Stimulated activated CD8-positive, alpha-beta memory T cell treated with anti-CD3 and anti-CD28 coated beads, Interleukin-12 subunit alpha, Interleukin-12 subunit beta, amount 100 ng/mL, for 4 hours (primary cell): ENCODE measurements around the gene BIRC5.
"Not testable (repeated sequence)": the region's sequence is repeated elsewhere in the genome, so short reads cannot be mapped to it uniquely, and the experiment has no call there.

Source experiments
- DNase-seq: peaks from one replicate; pipeline ENCODE4 v3.0.0-alpha.2; 2020; ENCODE audit warnings: low read depth

BIRC5 gene

GRCh38 chr17:78240012-78240655, 26.1 kb downstream of the BIRC5 start:
- DNase-seq = no peak

DNA sequence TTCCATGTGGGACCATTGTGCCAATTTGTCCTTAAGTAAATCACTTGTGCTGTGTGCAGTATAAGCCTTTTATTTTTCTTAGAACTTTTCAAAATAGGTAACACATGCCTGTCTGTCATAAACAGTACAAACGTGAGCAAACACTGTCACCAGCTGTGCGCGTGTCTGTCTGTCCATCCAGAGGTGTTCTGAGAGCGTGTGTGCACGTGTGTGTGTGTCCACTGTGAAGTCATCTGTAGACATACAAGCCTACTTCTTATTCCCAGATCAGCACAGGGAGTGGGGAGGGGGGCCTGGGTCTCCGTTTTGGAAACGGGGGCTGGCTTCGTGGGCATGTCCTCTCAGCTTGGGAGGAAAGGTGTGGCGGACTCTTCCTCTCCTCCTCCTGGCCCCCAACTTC, 26.8 kb downstream of the BIRC5 start:
- DNase-seq = no peak

DNA sequence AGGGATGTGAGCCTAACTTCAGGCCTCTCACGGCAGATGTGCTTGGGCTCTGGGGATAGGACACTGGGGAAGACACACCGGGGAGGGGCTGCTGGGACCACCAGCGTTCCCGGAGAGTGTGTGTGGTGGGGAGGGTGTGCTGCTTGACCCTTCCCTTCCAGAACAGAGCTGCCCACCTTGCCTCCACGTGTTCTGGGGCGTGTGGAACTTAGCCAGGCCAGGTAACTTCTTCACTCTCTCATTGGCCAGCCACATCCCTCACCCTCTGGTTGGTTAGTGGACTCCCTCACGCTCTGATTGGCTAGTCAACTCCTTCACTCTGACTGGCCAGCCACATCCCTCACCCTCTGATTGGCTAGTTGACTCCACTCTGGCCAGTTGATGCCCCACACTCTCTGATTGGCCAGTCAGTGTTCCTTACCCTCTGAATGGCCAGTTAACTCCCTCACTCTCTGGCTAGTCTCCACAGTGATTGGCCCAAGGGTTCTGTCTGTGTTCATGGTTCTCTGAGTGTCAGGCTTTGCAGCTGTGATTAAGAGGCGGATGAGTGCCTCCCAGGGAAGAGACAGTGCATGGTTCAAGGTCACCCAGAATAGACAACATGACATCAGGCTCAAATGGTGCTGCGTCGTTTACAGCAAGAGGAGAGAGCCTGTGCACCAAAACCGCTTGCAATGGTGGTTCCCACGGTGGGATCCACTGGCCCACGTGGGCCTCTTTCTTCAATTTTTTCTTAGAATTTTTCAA, 27.4 kb downstream of the BIRC5 start:
- no peak for DNase-seq

GRCh38 chr17:78242024-78242742, 28.1 kb downstream of the BIRC5 start:
- no peak for DNase-seq

GRCh38 chr17:78247304-78247703, 33.3 kb downstream of the BIRC5 start:
- no peak for DNase-seq

- DNase-seq = no peak
Observed at GRCh38 chr17:78248051-78248914, 34.2 kb downstream of the BIRC5 start.

- DNase-seq = no peak
Observed at GRCh38 chr17:78249074-78249817, 35.2 kb downstream of the BIRC5 start.

DNA sequence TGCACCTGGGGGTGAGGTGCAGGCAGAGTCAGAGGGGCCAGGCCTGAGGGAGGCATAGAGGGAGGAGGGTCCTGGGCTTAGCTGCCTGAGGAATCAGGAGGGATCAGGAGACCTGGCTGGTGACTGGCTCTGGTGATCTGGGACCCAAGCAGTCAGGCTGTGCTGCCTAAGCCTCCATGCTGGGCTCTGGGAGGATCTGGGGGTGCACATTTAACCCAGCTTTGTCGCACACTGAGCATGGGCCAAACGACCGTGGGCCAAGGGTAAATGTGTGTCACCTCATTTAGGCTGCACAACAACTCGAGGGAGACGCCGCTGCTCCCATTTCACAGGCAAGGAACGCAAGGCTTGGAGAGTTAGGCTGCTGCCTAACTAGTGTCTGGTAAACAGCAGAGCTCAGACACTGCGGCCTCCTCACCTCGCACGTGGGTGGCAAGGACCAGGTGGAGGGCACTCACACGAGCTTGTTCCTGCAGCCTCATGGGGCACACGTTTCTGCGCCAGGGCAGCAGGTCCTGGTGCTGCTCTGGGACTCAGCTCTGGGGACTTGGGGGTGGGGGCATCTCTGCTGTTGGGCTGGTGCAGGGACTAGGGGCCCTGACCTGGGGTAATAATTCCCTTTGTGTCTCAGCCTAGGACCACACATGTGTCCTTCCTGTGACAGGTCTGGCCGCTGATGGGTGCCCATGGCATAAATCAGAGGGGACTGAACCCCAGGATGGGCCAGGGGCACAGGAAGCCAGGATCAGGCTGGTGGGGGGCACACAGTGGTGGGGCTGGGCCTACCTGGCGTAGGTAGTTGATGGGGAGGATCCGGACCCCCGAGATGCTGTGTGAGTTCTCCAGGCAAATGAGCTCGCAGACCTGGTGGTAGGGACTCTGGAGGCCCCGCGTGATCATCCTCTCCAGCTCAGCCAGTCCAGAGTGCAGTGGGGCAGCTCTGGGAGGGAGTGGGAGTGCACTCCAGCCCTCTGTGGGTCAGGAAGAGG, 36.1 kb downstream of the BIRC5 start:
- DNase-seq = no peak

DNA sequence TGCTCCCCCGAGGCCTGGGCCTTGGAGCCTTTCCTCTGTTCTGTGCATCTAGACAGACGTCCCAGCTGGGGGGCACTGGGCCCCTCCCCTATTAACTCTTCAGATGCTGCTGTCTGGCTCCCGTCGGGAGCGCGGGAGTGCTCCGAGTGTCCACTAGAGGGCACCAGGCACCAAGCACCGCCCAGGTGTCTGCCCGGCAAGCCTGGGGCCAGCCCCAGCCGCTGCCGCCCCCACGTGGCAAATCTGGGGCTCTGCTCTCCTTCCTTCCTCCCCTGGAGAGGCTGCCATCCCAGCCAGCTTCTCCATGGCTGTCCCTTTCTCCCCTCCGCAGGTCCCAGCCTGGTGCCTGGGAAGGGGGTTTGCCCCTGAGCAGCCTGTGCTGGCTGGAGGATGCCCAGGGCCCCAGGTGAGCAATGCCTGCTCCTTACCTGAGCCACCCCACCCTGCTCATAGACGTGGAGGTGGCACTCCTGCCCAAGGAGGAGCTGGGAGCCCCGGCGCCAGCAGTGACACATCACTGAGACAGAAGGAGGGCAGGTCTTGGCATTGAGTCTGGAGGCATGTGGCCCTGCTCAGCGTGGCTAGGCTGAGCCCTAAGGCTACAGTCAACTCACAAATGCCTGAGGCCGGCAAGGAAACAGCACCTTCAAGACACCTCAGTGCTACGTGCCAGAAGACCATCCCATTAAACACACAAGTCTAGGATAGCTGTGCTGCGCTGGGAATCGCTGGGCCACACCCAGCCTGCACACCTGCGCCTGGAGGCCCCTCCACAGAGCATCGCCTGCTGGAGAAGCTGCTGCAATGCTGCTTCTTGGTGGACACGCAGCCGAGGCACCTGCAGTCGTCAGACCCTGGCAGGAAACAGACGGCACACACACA, 37.1 kb downstream of the BIRC5 start:
- peak; percentile 62 for DNase-seq

GRCh38 chr17:78251773-78252103, 37.7 kb downstream of the BIRC5 start:
- no peak for DNase-seq

GRCh38 chr17:78252111-78252634, 38.1 kb downstream of the BIRC5 start:
- peak; percentile 23 for DNase-seq

DNA sequence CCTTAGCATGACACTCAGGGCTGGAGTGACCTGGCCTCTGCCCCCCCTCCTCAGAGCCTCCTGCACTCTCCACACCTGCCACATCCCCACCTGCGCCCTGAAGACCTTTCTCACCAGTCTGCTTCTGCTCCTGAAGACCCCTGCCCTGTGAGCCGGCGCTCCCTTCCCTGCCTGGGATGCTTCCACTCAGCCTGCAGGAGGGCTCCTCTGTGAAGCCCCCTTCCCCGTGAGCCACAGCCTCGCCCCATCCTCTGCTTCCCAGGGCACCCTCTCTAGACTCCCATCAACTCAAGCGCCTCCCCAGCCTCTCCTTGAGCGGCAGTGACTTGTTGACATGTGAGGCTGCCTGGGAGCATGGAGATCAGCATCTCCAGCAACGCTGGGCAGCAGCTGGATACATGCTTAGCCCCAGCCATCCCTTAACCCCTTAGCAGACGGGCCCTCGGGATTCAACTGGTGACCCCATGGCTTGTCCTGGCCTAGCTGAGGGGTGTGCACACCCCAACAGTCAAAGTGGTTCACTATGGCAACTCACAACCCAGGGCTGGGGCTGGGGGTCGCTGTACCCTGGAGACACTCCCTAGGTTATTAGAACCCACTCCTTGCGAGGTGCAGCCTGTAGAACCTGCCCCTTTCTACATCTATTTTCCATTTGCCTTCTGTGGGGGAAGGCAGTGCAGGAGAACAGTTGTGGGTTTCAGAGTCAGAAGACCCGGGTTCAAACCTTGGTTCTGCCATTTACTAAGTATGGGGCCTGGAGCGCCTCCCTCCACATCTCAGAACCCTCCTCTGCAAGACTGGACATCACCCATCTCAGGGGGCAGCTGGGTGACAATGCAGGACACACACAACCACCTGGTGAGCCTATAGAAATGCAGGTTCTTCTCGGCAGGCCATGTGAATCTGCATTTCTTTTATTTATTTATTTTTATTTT, 38.9 kb downstream of the BIRC5 start:
- DNase-seq = no peak

DNA sequence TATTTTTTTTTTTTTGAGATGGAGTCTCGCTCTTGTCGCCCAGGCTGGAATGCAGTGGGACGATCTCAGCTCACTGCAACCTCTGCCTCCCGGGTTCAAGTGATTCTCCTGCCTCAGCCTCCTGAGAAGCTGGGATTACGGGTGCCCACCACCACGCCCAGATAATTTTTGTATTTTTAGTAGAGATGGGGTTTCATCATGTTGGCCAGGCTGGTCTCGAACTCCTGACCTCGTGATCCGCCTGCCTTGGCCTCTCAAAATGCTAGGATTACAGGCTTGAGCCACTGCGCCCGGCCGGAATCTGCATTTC, 39.5 kb downstream of the BIRC5 start:
- not testable (repeated sequence) for DNase-seq

DNA sequence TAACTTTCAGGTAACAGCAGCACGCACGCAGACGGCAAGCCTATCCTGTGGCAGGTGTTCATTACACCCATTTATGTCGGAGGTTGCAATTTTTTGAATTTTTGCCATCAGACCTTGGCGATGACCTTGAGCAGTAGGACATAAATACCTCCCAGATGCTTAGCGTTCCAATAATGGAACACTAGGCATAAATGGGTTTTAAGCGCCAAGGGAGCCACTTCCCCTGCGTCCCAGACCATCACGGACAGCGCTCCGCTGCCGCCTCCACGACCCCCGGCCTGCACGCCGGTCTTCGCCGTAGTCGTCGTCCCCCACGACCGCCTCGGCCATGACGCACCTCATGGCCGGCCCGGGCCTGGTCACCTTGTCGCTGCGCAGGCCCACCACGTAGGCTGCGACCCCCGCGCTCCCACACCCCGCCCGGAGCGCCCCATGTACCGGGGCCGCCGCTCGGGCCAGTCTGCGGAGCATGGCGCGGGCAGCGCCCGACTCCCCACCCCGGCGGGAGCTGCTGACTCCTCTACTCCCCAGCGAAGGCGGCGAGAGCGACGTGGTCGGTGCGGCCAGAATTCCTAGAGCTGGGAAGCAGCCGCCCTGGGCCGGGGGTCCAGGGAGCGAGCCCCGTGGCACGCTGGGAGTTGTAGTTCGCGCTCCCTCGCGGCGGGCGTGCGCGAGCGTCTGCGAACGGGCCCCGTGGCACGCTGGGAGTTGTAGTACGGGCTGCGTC, 40.1 kb downstream of the BIRC5 start:
- peak; percentile 71 for DNase-seq

GRCh38 chr17:78255029-78255656, 41.1 kb downstream of the BIRC5 start:
- DNase-seq = no peak

DNA sequence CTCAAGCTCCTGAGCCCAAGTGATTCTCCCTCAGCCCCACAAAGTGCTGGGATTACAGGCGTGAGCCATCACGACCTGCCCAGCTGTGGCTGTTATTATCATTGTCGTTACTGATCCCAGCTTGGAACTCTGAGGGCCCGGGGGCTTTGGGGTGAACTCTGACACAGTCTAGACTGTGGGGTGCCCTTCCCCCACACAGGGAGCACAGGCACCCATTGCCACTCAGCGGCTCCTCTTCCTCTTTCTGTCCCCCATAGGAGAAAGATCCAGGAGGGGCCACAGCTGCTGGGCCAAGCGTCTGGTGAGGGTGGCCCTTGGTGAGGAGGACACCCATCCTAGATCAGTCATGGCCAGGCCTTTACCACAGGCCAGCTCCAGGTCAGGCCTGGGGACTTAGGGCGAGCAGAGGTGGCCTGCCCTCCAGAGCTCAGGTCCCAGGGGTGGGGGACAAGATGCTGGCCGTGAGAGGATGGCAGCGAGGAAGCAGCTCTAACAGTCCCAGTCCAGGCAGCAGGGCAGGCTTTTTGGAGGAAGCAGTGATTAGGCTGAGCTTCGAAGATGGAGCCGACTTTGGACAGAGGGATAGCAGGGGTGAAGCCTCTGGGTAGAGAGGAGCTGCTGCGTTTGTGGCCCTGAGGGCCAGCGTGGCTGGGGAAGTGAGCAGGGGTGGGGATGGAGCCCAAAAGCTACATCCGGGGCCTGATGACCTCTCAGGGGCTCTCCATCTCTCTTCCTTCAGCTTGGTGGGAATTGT, 42.1 kb downstream of the BIRC5 start:
- no peak for DNase-seq
